ENCODE results near the gene OLIG2.

Gene OLIG2
- 0 reads per million in 3 experiments for total RNA-seq

- DNase-seq, result no peak
Measured at GRCh38 chr21:33025489-33026442, at the start of gene OLIG2. Gene OLIG2, plus strand, starts transcription at chr21:33025935. Its CDS starts 928 bp downstream, at chr21:33026863.

- DNase-seq, result no peak
Measured at GRCh38 chr21:32976791-32977190, 48.9 kb upstream of the OLIG2 start.

GRCh38 chr21:32977216-32977615 lies 48.5 kb upstream of the OLIG2 start:
- no peak for DNase-seq

GRCh38 chr21:32978331-32979270 lies 47.1 kb upstream of the OLIG2 start:
- no peak for DNase-seq

- DNase-seq, result no peak
Measured at GRCh38 chr21:32979598-32980268, 46.0 kb upstream of the OLIG2 start.

- no peak for DNase-seq
Measured at GRCh38 chr21:32981096-32981495, 44.6 kb upstream of the OLIG2 start.

- DNase-seq, result no peak
Measured at GRCh38 chr21:32990666-32991065, 35.1 kb upstream of the OLIG2 start.

GRCh38 chr21:32991361-32991760 lies 34.4 kb upstream of the OLIG2 start:
- DNase-seq, result no peak

- no peak for DNase-seq
Measured at GRCh38 chr21:32993894-32994293, 31.8 kb upstream of the OLIG2 start.

GRCh38 chr21:32994305-32994704 lies 31.4 kb upstream of the OLIG2 start:
- DNase-seq, result no peak

GRCh38 chr21:33007747-33008146 lies 18.0 kb upstream of the OLIG2 start:
- DNase-seq, result no peak

- DNase-seq, result no peak
Measured at GRCh38 chr21:33008333-33009051, 17.2 kb upstream of the OLIG2 start.

GRCh38 chr21:33010931-33011330 lies 14.8 kb upstream of the OLIG2 start:
- no peak for DNase-seq

- no peak for DNase-seq
Measured at GRCh38 chr21:33011462-33011861, 14.3 kb upstream of the OLIG2 start.

GRCh38 chr21:33013626-33014025 lies 12.1 kb upstream of the OLIG2 start:
- no peak for DNase-seq

- DNase-seq, result no peak
Measured at GRCh38 chr21:33014331-33014730, 11.4 kb upstream of the OLIG2 start.

GRCh38 chr21:33015096-33015495 lies 10.6 kb upstream of the OLIG2 start:
- no peak for DNase-seq

- no peak for DNase-seq
Measured at GRCh38 chr21:33015756-33016155, 10.0 kb upstream of the OLIG2 start.

GRCh38 chr21:33018707-33019465 lies 6.8 kb upstream of the OLIG2 start:
- DNase-seq, result no peak

GRCh38 chr21:33019516-33019884 lies 6.2 kb upstream of the OLIG2 start:
- no peak for DNase-seq

GRCh38 chr21:33019885-33020557 lies 5.7 kb upstream of the OLIG2 start:
- no peak for DNase-seq

Measured in central memory CD4-positive, alpha-beta T cell (primary cell).